ENCODE results near the gene FBP1.
A peak's percentile ranks its signal among the peaks of the same experiment; 100 is the strongest.

The FBP1 gene

GRCh38 chr9:94675008-94675881, 35.9 kb upstream of the FBP1 start:
- TF ChIP-seq, protein P1, sequence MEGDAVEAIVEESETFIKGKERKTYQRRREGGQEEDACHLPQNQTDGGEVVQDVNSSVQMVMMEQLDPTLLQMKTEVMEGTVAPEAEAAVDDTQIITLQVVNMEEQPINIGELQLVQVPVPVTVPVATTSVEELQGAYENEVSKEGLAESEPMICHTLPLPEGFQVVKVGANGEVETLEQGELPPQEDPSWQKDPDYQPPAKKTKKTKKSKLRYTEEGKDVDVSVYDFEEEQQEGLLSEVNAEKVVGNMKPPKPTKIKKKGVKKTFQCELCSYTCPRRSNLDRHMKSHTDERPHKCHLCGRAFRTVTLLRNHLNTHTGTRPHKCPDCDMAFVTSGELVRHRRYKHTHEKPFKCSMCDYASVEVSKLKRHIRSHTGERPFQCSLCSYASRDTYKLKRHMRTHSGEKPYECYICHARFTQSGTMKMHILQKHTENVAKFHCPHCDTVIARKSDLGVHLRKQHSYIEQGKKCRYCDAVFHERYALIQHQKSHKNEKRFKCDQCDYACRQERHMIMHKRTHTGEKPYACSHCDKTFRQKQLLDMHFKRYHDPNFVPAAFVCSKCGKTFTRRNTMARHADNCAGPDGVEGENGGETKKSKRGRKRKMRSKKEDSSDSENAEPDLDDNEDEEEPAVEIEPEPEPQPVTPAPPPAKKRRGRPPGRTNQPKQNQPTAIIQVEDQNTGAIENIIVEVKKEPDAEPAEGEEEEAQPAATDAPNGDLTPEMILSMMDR (conservative IDR thresholded peaks at IDR 0.05; ENCODE audit: low read length), result no peak
- no peak for TF ChIP-seq EZH2phosphoT487 (IDR thresholded peaks at IDR 0.05; ENCODE audit: borderline replicate concordance)
- H4K20me1 ChIP-seq (ENCODE audit: insufficient read depth, low read length, poor library complexity, severe bottlenecking), result no peaks in the 10 kb centered on the region
- no peaks in the 10 kb centered on the region for H3K4me1 ChIP-seq (ENCODE audit: insufficient read depth, low read length, poor library complexity, severe bottlenecking)
- H3F3A ChIP-seq (ENCODE audit: low read depth), result no peaks in the 10 kb centered on the region
- H3K9me3 ChIP-seq (ENCODE audit: insufficient read depth, low read depth, low read length), result no peaks in the 10 kb centered on the region
- H3K9ac ChIP-seq (ENCODE audit: low read depth, low read length, poor library complexity, severe bottlenecking), result no peak overlapping the region
- no peaks in the 10 kb centered on the region for H3K9me2 ChIP-seq (replicated peaks; ENCODE audit: low read depth, low read length)
- no peaks in the 10 kb centered on the region for H3K79me2 ChIP-seq (ENCODE audit: insufficient read depth, low read length)
- H3K27me3 ChIP-seq (ENCODE audit: insufficient read depth, low read length, poor library complexity, severe bottlenecking), result no peaks in the 10 kb centered on the region
- H3K4me3 ChIP-seq (ENCODE audit: low read length, poor library complexity, severe bottlenecking), result no peak overlapping the region
- H2AFZ ChIP-seq (ENCODE audit: low read length), result no peak overlapping the region
- no peak overlapping the region for H3K4me2 ChIP-seq (ENCODE audit: low read depth, low read length, poor library complexity, severe bottlenecking)
- H3K36me3 ChIP-seq (ENCODE audit: insufficient read depth, low read length), result no peaks in the 10 kb centered on the region

GRCh38 chr9:94672811-94673487, 33.6 kb upstream of the FBP1 start:
- Histone ChIP-seq H3K4me2 (ENCODE audit: low read depth, low read length, poor library complexity, severe bottlenecking) (no peak overlapping the region), H3F3A (ENCODE audit: low read depth) (no peaks in the 10 kb centered on the region), H3K27me3 (ENCODE audit: insufficient read depth, low read length, poor library complexity, severe bottlenecking) (no peaks in the 10 kb centered on the region), H3K4me3 (ENCODE audit: low read length, poor library complexity, severe bottlenecking) (no peak overlapping the region), H3K79me2 (ENCODE audit: insufficient read depth, low read length) (no peaks in the 10 kb centered on the region), H3K9me2 (replicated peaks; ENCODE audit: low read depth, low read length) (no peaks in the 10 kb centered on the region), H4K20me1 (ENCODE audit: insufficient read depth, low read length, poor library complexity, severe bottlenecking) (no peaks in the 10 kb centered on the region), H2AFZ (ENCODE audit: low read length) (no peak overlapping the region), H3K9me3 (ENCODE audit: insufficient read depth, low read depth, low read length) (no peaks in the 10 kb centered on the region), H3K9ac (ENCODE audit: low read depth, low read length, poor library complexity, severe bottlenecking) (no peak overlapping the region), H3K36me3 (ENCODE audit: insufficient read depth, low read length) (no peaks in the 10 kb centered on the region), H3K4me1 (ENCODE audit: insufficient read depth, low read length, poor library complexity, severe bottlenecking) (peaks cover 5% of the 10 kb centered on the region)
- TF ChIP-seq, protein P1 (conservative IDR thresholded peaks at IDR 0.05; ENCODE audit: low read length), result no peak
- no peak for TF ChIP-seq EZH2phosphoT487 (IDR thresholded peaks at IDR 0.05; ENCODE audit: borderline replicate concordance)

DNA sequence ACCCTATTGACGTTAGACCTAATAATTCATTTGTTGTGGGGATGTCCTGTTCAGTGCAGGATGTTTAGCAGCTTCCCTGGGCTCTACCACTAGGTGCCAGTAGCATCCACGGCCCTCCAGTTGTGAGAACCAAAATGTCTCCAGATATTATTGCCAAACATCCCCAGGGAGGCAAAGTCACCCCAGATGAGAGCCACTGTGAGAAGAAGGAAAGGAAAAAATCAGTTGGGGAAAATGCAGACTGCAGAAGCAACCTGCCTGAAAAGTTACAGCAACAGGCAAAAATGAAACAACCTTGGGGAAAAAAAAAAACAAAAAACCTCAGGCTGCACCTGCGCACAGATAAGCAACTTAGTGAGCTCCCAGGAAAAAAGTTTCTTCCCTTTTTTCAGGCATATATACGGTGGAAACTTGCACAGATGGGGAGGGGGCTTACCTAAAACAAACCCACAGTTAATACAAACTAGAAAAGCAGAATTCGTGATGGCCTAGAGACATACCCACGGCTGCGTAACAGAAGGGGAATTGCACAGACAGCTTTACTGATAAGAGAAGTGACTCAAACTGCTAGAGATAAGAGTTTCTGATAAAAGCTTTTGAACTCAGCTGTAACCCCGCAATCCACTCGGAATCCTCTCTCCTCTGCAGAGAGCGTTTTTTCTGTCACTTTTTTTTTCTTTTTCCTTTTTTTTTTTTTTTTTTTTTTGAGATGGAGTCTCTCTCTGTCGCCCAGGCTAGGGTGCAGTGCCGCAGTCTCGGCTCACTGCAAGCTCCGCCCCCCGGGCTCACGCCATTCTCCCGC, 29.8 kb upstream of the FBP1 start:
- peak overlapping the region; percentile 99 for H2AFZ ChIP-seq (ENCODE audit: low read length)
- TF ChIP-seq, protein P1 (conservative IDR thresholded peaks at IDR 0.05; ENCODE audit: low read length), result peak; percentile 97
- no peak for TF ChIP-seq EZH2phosphoT487 (IDR thresholded peaks at IDR 0.05; ENCODE audit: borderline replicate concordance)

More for the DNA sequence above, 29.8 kb upstream of the FBP1 start:
- Histone ChIP-seq H3K9ac (ENCODE audit: low read depth, low read length, poor library complexity, severe bottlenecking) (peak overlapping the region; percentile 59), H3K4me1 (ENCODE audit: insufficient read depth, low read length, poor library complexity, severe bottlenecking) (peaks cover 5% of the 10 kb centered on the region), H3K4me2 (ENCODE audit: low read depth, low read length, poor library complexity, severe bottlenecking) (peak overlapping the region; percentile 94), H3K27me3 (ENCODE audit: insufficient read depth, low read length, poor library complexity, severe bottlenecking) (no peaks in the 10 kb centered on the region), H4K20me1 (ENCODE audit: insufficient read depth, low read length, poor library complexity, severe bottlenecking) (no peaks in the 10 kb centered on the region), H3K9me3 (ENCODE audit: insufficient read depth, low read depth, low read length) (no peaks in the 10 kb centered on the region), H3K79me2 (ENCODE audit: insufficient read depth, low read length) (no peaks in the 10 kb centered on the region), H3K9me2 (replicated peaks; ENCODE audit: low read depth, low read length) (no peaks in the 10 kb centered on the region), H3F3A (ENCODE audit: low read depth) (no peaks in the 10 kb centered on the region), H3K36me3 (ENCODE audit: insufficient read depth, low read length) (no peaks in the 10 kb centered on the region), H3K4me3 (ENCODE audit: low read length, poor library complexity, severe bottlenecking) (peak overlapping the region; percentile 80)

All from Loucy (cell line).